ENCODE results near the gene SIM1. TPM values are rescaled to one million over a fixed set of nuclear protein-coding genes. Genes with fewer than 3 reads are reported as not detected.

SIM1 gene, protein sequence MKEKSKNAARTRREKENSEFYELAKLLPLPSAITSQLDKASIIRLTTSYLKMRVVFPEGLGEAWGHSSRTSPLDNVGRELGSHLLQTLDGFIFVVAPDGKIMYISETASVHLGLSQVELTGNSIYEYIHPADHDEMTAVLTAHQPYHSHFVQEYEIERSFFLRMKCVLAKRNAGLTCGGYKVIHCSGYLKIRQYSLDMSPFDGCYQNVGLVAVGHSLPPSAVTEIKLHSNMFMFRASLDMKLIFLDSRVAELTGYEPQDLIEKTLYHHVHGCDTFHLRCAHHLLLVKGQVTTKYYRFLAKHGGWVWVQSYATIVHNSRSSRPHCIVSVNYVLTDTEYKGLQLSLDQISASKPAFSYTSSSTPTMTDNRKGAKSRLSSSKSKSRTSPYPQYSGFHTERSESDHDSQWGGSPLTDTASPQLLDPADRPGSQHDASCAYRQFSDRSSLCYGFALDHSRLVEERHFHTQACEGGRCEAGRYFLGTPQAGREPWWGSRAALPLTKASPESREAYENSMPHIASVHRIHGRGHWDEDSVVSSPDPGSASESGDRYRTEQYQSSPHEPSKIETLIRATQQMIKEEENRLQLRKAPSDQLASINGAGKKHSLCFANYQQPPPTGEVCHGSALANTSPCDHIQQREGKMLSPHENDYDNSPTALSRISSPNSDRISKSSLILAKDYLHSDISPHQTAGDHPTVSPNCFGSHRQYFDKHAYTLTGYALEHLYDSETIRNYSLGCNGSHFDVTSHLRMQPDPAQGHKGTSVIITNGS
- not detected for total RNA-seq

DNA sequence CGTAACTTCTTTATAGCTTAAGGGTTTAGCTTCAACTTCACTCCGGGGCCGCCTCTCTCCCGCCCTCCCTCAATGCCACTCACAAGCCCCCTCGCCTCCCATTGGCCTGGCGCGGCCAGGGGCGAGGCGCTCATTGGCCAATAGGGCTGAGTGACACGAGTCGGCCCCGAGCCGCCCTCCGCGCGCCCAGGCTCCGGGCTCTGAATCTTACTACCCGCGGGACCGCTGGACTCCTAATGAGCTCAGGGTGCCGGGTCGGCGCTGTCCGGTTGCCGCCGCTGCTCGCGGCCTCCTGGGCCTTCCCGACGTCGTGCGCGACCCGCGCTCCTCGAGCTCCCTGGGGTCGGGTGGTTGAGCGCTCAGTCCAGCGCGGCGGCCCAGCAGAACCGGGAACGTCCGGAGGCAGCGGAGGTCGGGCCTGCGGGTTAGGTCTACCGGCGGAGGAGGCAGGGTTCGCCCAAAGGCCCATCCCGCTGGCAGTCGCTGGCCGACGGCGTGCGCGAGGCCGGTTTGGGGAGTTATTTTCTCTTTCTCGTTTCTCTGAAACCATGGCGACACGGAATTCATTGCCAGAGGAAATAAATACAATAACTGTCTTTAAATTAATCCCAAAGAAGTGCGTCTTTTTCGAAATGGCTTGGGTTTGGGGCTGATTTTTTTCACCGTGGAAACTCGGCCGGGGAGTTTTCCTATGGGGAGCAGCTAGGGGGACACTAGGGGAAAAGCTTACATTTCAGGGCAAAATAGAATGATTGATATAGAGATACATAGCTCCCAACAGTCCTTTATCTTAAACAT is at the start of gene SIM1:
TSS of gene SIM1 (minus strand) at position 19 of the 798 bp plus-strand sequence. CDS start 1,453 bp downstream, outside the sequence.
- TF ChIP-seq, protein P1, sequence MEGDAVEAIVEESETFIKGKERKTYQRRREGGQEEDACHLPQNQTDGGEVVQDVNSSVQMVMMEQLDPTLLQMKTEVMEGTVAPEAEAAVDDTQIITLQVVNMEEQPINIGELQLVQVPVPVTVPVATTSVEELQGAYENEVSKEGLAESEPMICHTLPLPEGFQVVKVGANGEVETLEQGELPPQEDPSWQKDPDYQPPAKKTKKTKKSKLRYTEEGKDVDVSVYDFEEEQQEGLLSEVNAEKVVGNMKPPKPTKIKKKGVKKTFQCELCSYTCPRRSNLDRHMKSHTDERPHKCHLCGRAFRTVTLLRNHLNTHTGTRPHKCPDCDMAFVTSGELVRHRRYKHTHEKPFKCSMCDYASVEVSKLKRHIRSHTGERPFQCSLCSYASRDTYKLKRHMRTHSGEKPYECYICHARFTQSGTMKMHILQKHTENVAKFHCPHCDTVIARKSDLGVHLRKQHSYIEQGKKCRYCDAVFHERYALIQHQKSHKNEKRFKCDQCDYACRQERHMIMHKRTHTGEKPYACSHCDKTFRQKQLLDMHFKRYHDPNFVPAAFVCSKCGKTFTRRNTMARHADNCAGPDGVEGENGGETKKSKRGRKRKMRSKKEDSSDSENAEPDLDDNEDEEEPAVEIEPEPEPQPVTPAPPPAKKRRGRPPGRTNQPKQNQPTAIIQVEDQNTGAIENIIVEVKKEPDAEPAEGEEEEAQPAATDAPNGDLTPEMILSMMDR (IDR thresholded peaks at IDR 0.05), result no peak
- H3K36me3 ChIP-seq, result no peaks in the 10 kb centered on the region
- no peak for DNase-seq (ENCODE audit: low spot score in 2 of 2)
- peak within 1 kb of the TSS; percentile 11 to 41 for H3K4me3 ChIP-seq
- intact Hi-C loops (cut with DNase I), result loop anchor here (5.0 to 10.0 kb wide), 3 partner anchors 42 to 1633 kb away; partner anchors contain the start of gene POU3F2
- H3K27ac ChIP-seq, result no peak within 1 kb of the TSS
- H3K27me3 ChIP-seq, result peaks cover 68% of the 10 kb centered on the region
- H3K4me1 ChIP-seq, result peaks cover 0 to 4% of the 10 kb centered on the region in 2 donors
- no peaks in the 10 kb centered on the region for H3K9me3 ChIP-seq

DNA sequence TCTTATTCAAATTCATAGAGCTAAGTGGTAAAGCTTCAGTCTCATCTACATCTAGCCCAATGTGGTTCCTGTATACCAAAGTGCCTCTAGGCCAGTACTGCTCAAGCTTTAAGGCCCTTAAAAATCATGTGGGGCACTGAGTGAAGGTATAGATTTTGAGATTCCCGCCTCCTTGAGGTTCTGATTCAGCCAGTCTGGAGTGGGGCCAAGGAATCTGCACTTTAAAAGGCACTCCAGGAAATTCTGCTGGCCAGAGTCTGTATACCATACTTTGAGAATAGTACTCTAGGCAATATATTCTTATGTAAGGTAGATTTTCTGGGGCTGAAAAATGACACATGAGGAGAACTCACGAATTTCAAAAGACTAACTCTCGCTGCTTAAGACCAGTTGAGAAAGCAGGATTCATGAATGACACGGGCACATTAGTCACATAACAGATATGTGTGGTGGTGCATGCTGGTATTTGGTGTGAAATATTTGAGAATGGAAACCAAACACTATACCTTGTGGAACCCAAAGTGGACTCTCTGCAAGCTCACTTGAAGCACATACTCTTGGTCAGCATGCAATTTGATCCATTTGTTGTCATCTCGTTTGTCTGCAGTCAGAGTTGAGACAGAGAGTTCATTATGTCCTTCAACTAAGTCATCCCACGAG is 47.6 kb upstream of the SIM1 start:
- H3K4me1 ChIP-seq, result no peaks in the 10 kb centered on the region

DNA sequence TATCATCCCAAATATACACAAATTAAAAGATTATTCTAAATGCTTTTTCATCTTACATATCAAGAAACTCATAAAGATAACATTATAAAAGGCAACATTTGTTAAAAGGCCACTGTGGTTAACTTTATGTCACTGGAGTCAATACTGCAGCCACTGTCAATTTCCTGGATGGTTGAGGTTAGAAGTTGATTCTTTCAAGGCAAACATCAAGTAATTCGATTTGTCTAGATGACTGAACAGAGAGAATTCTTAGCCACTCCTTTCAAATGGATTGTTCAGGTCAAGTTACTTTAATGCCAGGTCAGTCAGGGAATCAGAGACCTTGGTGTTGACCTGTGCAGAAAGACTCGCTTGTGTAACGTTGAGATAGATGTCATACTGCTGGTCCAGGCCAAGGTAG is 44.4 kb upstream of the SIM1 start:
- Histone ChIP-seq H3K4me1 (peaks cover 0 to 10% of the 10 kb centered on the region in 2 donors), H3K9me3 (no peaks in the 10 kb centered on the region), H3K27ac (no peak overlapping the region), H3K36me3 (peaks cover 24 to 36% of the 10 kb centered on the region in 2 donors), H3K27me3 (no peaks in the 10 kb centered on the region), H3K4me3 (no peak overlapping the region)
- TF ChIP-seq, protein P1 (IDR thresholded peaks at IDR 0.05), result no peak
- no peak for DNase-seq (ENCODE audit: low spot score in 2 of 2)
- intact Hi-C loops (cut with DNase I), result loop anchor here (5.0 kb wide), 1 partner anchor 47 kb away; the partner anchor contains the start of gene SIM1

More for the DNA sequence above, 47.6 kb upstream of the SIM1 start:
- no peaks in the 10 kb centered on the region for H3K27me3 ChIP-seq
- no peak overlapping the region for H3K4me3 ChIP-seq
- H3K27ac ChIP-seq, result no peak overlapping the region
- TF ChIP-seq, protein P1 (IDR thresholded peaks at IDR 0.05), result no peak
- no peaks in the 10 kb centered on the region for H3K9me3 ChIP-seq
- intact Hi-C loops (cut with DNase I), result no loop called here
- no peak for DNase-seq (ENCODE audit: low spot score in 2 of 2)
- H3K36me3 ChIP-seq, result peaks cover 24 to 51% of the 10 kb centered on the region in 2 donors

DNA sequence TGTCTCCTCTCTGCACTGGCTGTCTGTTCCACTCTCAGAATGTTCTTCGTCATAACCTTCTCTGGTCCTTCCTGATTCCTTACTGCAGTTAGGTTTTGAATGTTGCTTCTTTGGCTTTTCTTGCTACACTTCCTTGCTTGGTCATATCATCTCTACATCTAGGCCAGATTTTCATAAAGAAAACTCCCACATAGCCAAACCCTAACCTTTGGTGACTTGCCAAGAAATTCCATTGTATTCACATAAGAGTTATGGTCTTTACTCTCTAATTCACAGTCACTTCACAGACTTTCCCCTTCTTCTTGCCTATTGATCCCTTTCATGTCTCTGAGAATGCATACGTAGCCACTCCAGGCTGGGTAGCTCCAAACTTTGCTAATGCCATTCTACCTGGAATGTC is 41.9 kb upstream of the SIM1 start:
- intact Hi-C loops (cut with DNase I), result loop anchor here (5.0 kb wide), 1 partner anchor 44 kb away; the partner anchor contains the start of gene SIM1
- Histone ChIP-seq H3K36me3 (peaks cover 14 to 19% of the 10 kb centered on the region in 2 donors), H3K27ac (no peak overlapping the region), H3K9me3 (no peaks in the 10 kb centered on the region), H3K27me3 (no peaks in the 10 kb centered on the region), H3K4me1 (peaks cover 0 to 15% of the 10 kb centered on the region in 2 donors), H3K4me3 (no peak overlapping the region)
- TF ChIP-seq, protein P1 (IDR thresholded peaks at IDR 0.05), result no peak
- DNase-seq (ENCODE audit: low spot score in 2 of 2), result no peak
